NCI-H1436 (cell line): ENCODE results near the gene GPR22.
A peak's percentile ranks its signal among the peaks of the same experiment; 100 is the strongest.

ENCODE experiments used
- DNase-seq: peaks from one replicate; lab custom pipeline; 2025; lab: John Stamatoyannopoulos, UW

GPR22 gene

DNA sequence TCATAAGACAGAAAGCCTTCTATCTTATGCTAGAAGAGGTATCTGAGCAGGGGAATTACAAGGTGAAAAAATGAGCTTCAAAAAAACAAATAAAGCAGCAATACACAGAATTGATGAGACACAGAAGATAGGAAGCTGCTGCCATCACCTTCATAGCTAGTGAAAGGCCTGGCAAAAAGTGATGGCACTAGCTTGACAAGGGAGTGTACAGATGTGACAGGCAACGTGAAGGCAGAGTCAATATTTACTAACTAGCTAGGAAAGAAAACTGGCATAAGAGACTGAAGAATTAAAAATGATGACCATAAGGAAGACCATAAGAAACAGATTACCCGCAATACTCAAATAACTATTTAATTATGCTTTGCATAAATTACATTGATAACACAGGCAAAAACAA lies 9.4 kb downstream of the GPR22 start:
- no peak for DNase-seq

DNA sequence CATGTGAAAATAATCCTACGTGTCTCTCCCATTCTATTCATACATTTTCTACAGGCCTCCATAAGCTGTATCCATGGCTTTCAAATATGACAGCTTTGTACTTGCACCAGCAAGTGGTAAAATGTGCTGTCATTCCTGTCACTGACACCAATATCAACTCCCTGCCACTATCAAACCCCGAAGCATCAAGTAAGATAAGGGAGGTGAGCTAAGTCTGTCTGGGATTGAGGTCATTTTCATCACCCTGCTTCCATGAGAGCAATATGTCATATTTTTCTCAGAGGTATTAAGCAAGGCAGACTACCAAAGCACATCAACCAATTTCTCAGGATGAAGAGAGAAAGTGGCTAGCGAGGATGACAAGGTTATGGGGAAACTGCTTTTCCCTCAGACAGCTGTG lies 11.1 kb downstream of the GPR22 start:
- DNase-seq = no peak

DNA sequence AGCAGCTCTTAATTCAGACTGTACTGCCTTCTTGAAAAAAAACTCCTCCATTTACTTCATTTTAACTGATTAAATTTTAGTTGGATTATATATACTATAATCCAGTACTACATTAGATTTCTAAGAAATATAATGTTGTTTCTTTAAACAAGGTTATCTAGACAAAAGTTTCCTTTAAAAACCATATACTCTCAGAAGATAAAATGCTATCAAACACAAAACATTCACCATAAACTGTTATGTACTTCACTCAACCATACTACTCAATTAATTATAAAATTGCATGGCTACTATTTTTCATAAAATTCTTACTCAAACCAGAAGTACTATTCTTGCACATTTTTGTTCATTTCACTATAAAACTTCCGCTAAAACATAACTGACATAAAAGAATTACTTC lies 12.7 kb downstream of the GPR22 start:
- no peak for DNase-seq

DNA sequence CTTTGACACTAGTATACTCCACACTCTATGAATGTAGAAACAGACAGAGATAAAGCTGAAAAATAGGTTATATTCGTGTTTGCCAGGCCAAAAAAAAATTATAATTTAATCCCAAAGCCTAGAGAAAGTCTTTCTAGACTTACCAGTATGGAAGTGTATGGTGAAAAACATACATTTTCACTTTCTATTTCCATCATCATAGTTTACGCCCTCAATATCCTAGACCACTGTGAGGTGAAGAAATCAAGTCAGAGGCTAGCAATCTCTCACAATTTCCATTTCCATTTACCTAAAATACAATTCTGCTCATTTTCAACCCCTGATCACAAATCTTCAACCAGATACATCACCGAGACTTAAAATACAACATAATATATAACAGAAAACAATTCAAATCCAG lies 16.2 kb downstream of the GPR22 start:
- DNase-seq = no peak

DNA sequence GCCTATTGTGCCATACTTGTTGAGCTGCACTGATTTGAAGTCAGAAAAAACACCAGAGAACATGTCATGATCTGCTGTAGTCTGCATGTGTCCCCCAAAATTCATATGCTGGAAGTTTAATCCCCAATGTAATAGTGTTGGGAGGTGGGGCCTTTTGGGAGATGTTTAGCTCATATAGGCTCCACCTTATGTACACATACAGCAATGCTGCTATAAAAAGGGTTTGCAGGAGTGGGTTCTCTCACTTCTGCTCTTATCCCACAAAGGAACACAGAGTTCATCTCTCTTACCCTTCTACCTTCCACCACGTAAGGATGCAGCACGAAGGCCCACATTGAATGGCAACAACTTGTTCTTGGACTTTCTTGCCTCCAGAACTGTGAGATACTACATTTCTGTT lies 23.0 kb downstream of the GPR22 start:
- DNase-seq = no peak

DNA sequence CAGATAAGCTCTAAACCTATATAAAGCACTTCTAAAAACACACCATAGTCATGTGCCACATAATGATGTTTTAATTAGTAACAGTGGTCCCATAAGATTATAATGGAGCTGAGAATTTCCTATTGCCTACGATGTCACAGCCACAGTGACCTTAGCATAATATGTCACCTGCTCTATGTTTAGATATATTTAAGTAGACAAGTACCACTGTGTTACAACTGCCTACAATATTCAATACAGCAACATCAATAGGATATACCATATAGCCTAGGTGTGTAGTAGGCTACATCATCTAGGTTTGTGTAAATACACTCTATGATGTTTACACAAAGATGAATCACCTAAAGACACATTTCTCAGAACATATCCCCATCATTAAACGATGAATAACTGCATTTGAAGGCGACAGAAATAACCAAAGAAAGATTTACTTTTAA lies 24.5 kb downstream of the GPR22 start:
- DNase-seq = no peak

DNA sequence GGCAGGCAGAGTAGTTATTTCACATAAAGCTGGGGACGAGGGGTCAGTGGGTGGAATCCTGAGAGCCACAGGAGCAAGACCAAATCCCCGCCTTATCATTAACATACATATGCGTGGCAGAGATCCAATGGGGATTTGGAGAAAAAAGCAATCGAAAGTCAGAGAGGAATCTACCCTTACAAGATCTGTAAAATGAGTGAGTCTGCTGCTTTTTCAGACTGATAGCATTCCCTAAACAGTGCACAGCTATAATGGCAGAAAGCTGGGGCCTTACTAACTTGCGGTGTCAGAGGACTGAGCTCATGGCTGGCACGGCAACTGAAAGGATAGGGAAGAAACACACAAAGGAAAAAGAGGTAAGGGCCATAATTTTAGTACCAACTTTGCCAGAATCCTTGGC lies 25.0 kb downstream of the GPR22 start:
- DNase-seq = no peak

DNA sequence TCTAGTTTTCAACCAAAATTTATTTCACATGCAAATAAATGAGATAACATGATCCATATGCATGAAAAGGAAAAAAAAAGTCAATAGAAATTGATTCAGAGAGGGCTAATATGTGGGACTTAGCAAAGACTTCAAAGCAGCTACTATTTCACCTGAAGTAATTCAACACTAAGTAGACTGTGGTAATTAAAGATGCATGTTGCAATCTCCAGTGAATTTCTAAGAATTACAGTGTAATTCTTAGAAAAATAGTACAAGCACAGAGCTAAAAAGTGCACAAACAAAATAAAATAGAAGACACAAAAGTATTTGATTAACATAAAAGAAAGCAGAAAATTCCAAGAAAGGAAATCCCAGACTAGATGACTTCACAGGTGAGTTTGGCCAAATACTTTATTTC lies 25.7 kb downstream of the GPR22 start:
- no peak for DNase-seq

DNA sequence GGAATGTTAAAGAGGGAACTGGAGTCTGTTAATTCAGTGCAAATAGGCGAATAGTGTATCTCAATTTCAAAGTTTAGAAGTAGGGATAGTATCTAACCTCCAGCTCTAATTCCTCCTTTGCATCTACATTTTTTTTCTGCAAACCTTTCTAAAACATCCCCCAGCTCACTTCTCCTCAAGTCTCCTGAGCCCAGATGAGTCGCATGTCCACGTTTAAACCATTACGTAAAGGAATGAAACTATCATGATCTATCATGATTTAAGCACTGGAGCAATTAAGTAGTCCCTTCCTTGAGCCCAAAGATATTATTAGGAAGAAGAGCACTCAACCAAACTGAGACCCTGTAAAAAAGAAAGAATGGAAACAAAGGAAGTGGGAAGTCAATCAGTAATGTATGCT lies 29.9 kb downstream of the GPR22 start:
- no peak for DNase-seq

DNA sequence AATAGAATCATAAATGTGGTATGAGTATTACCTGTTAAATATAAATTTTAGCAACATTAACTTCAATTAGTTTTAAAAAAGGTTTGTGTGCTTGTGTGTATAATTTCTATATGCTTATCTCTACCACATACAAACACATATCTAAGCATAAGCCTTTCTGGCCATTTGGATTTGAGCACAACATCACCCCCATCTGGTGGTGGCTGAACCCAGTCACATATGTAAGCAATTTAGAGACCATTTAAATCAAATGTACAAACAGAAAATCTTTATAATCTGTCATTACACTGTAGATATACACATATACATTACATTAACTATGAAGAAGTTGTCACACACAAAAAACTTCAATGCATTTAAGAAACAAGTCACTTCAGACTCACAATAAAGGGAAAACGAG lies 31.7 kb downstream of the GPR22 start:
- DNase-seq = no peak

DNA sequence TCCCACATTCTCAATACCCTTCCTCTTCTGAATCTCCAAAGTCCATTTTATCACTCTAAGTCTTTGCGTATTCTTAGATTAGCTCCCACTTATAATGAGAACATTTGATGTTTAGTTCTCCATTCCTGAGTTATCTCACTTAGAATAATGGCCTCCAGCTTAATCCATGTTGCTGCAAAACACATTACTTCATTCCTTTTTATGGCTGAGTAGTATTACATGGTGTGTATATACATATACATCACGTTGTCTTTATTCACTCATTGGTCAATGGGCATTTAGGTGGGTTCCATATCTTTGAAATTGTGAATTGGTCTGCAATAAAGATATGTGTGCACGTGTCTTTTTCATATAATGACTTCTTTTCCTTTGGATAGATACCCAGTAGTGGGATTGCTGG lies 32.3 kb downstream of the GPR22 start:
- no peak for DNase-seq

DNA sequence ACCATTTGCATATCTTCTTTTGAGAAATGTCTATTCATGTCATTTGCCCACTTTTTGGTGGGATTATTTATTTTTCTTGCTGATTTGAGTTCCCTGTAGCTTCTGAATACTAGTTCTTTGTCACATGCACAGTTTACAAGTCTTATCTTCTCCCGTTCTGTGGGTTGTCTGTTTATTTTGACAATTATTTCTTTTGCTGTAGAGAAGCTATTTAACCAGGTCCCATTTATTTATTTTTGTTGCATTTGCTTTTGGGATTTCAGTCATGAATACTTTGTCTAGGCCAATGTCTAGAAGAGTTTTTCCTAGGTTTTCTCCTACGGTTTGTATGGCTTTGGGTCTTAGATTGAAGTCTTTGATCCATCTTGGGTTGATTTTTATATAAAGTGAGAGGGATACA lies 32.9 kb downstream of the GPR22 start:
- no peak for DNase-seq

DNA sequence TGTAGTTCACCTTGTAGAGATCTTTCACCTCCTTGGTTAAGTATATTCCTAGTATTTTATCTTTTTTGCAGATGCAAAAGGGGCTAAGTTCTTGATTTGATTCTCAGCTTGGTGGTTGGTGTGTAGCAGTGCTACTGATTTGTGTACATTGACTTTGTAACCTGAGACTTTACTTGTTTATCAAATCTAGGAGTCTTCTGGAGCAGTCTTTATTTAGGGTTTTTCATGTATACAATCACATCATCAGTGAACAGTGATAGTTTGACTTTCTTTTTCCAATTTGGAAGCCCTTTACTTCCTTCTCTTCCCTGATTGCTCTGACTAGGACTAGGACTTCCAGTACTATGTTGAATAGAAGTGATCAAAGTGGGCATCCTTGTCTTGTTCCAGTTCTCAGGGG lies 33.8 kb downstream of the GPR22 start:
- DNase-seq = no peak

DNA sequence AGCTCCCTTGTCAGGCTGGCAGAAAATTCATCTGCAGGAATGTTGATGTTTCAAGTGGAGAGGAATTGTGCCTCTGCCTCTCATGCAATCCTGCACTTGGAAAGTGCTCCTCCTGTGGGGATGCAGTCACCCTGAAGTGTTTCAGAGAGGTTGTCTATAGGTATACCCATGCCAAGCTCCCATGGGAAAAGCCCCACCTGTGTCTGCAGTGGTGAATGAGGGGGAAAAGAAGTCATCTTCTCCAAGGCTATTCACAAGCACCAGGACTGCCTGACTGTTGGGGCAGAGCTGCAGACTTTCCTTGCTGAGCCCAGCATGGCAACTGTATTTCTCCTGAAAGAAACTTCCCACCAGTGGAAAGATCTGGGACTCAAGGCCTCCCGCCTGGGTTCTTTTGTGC lies 35.5 kb downstream of the GPR22 start:
- DNase-seq = no peak

DNA sequence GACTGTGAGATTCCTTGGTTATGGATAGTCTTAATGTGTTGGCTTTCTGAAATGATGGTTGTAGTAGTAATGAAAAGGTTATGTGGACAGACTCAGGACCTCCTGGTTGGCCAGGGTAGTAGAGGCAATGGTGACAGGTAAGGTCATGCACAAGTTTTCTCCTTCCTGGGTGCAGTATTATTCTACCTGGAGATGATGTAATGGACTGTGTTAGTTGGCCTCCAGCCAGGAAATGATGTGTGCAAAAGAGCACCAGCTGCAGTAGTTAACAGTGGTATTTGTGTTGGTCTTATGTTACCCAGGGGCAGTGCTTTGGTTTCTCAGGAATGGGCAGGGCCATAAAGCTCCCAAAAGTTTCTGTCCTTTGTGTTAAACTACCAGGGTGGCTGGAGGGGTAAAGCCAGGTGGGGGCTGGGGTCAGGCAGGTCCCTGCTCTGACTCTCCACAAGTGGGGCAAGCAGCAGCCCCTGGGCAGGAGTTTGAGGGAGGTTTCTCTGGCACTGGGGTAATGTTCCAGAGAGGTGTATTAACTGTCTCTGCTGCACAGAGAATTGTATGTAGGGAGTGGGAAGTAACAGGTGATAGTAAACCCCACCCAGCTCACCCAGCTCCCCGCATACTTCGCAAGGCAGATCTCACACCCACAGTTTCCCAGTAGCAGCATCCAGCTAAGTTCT lies 36.3 kb downstream of the GPR22 start:
- peak; percentile 80 for DNase-seq

DNA sequence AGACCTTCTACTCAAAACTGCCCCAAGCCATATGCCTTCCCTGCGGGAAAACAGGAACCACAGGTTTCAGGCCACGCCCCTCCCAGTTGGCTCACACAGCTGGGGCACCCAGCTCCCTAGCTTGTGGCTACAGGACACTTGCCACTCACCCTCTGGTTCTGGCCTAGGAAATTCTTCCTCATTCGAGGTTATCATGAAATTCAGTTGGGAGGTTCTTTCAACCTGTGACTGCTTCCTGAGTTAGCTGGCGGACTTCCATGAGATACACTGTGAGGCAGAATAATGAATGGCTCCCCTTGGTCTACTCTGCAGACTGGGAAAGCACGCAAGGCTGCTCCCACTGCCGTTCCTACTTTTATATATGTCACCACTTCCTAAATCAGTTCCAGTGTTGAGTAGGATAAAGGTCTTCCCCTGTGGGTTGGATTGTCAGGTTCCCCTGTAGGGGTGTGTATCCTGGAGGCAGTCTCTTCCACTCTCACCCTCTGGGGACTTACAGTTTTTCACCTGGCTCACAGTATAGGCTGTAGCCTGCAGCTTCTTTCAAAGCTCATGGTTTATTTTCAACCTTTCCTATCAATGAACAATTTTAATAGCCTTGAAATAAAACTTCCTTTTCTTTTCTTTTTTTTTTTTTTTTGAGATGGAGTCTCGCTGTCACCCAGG lies 37.0 kb downstream of the GPR22 start:
- DNase-seq = no peak
